NCI-H446 treated with DMSO at 0.1 percent for 48 hours (cell line): ENCODE measurements around the gene XIRP1.
A peak's percentile ranks its signal among the peaks of the same experiment; 100 is the strongest.

Experiments used
- DNase-seq: peaks from one replicate; lab custom pipeline; 2025; lab: John Stamatoyannopoulos, UW

Gene XIRP1

DNA sequence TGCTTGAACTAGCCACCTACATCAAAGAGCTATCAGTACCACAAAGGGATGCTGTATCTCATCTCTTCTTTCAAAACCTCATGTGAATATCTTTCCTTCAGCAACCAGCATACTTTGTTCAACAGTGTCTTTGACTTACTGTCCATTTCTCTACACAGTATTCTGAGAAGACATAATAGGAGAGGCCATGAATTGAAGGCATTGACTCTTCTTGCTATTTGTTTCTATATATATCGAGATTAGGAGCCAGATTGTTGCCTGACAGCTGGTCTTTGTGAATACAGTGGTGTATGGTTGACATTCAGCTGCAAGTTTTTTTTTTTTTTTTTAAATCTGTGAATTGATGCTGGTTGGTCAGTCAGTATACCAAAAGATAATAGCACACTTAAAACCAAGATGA is 26.9 kb downstream of the XIRP1 start:
- DNase-seq, result no peak

DNA sequence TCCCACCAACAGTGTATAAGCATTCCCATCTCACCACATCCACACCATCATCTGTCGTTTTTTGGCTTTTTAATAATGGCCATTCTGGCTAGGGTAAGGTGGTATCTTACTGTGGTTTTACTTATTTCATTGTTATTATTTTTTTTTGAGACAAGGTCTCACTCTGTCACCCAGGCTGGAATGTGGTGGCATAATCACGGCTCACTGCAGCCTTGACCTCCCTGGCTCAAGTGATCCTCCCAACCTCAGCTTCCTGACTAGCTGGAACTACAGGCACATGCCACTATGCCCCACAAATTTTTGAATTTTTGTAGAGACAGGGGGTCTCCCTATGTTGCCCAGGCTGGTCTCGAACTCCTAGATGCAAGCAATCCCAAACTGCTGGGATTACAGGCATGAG is 28.0 kb downstream of the XIRP1 start:
- DNase-seq, result no peak

DNA sequence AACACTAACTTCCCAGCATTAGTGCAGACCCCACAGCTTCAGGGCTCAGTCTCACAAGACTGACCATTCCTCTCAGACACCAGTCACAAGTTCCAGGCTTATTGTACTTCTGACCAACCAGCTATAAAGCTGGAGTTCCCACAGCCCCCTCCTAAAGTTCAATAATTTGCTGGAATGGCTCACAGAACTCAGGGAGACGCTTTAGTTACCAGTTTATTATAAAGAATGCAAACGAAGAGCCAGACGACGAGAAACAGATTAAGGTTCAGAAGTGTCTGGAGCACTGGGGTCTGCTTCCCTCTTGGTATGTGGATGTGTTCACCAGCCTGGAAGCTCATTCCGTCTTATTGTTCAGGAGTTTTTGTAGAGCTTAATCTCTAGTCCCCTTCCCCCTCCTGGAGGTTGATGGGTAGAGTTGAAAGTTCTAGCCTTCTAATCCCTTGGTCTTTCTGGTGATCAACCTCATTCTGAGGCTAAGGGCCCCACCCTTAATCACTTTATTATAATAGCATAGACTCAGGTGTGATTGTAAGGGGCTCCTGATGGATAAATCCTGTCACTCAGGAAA is 34.2 kb downstream of the XIRP1 start:
- DNase-seq, result no peak

DNA sequence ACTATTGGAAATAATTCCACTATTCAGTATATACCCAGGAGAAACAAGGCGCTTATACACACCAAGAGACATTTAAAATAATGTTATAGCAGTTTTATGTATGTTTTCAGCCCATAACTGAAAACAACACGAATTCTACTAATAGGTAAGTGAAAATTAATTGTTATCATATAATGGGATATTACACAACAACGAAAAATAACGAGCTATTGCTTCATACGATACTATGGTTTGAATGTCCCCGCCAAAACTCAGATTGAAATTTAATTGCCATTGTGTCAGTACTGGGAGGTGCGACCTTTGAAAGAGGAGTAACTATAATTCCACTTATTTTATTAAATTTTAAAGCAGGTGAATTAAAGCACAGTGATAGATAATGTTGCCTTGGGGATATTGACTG is 35.0 kb downstream of the XIRP1 start:
- no peak for DNase-seq

DNA sequence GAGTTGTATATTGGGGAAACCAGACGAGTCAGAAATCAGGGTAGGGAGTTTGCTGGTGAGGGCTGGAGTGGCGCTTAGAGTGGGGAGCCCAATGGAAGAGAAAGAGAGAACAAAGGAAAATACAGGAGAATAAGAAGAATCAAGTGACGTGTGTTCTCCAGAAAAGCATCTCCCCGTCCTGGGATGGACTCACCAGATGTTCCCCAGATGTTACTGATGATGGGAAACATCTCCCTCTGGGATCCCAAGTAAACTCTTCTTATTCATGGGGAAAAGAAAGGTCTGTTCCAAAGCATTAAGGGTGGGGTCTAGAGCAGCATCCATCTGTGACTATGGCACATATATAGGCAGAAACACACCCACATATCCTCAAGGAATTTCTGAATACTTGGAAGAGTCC is 36.0 kb downstream of the XIRP1 start:
- no peak for DNase-seq

DNA sequence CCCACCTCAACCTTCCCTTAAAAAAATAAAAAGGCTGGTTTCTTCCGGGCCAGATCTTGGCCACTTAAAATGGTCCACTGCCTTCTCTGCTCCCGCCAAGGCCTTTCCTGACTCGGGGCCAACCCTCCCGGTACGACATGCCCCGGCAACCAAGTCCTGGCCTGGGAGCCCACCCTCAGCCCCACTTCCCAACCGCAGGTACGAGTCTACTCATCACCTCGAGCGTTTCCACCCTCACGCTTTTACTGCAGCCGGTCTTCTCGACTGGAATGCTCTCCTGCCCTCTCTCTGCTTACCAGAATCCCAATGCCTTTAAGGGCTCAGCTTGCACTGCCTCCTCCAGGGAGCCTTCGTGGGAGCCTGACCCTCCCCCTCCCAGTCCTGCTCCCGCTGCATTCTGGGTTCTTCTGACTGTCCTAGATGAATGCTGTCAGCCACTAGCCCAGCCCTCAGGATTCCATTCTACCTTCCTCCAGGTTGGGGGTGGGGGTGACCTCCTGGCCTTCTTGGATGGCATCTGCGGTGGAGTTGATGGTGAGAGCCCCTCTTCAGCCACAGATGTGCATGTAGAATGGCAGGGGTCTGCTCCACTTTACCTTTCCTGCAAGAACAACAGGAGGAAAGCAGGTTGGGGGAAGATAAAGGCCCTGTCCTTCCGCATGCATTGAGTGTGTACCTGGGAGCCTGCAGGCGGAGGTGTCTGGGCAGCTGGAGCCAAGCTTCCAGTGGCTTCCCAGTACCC is 37.9 kb downstream of the XIRP1 start:
- no peak for DNase-seq

DNA sequence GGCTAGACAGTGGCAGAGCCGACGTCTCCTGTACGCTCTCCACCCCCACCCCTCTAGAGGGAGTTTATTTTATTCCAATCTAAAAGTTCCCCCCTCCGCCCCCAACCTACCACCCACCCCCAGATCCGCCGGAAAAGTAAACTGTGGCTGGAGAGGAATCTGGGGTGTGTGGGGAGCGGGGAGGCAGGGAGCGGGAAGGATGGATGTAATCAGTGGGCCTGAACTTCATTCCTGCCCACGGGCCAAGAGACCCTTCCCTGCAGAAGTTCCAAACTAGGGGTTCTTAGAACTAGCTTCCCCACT is 38.5 kb downstream of the XIRP1 start:
- DNase-seq, result no peak

DNA sequence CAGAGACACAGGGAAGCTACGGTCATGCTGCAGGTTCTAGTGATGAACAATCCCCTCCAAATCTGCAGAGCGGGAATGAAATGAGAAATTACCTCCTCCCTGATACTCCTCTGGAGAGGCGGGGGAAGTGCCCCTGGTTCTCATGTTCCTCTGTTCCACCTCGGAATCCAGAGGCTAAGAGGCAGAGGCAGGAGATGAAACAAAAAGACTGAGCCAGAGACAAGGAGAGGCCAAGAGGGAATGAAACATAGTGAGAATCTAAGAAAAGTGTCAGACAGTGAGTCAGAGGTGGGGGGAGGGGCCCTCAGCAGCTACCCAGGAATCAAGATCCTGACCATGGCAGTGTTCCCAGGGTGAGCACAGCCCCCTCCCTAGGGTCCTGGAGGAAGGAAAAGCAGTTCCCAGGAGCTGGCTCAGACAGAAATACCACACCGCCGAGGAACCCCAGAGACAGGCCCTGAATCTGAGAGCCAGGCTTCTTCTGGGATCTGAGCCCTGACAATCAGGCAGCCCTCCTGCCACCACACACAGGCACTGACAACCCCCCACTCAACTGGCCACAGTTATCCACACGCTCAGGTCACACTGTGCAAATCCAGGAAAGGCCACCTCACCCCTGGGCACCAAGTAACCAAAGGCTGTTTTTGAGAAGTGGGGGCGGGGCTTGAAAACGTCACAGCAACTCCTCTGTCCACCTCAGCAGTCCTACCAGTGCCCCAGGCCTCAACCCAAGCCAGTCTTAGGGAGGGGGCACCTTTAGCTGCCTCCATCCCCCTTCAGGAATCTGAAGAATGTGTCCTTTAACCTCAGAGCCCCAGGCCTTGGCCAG is 41.4 kb downstream of the XIRP1 start:
- peak; percentile 48 for DNase-seq

DNA sequence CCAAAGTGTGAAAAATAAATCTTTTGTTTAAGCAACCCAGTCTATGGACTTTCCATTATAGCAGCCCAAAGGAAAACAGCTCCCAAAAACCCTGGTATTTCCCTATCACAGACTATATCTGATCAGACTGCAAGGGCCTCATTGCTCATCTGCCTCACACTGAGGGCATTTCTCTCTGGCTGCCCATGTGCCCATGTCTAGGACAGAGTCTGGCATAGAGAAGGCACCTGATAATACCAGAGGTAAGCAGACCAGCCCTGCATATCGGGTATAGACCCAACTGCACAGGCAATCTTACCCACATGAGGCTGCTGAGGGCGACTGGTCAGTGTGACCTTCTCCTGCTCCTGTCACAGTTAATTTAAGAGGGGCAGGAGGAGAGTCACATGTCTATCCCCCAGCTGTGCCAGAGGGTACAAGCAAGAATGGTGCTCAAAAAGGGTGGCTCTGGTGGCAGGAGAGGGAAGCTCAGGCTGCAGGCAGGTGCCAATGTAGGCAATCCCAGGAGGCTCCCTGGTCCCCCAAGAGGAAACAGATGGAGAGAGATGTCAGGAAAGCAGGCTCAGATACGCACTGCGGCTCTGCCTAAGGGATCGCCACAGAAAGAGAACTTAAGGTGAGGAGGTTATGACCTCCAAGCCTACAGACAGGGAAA is 42.1 kb downstream of the XIRP1 start:
- no peak for DNase-seq

DNA sequence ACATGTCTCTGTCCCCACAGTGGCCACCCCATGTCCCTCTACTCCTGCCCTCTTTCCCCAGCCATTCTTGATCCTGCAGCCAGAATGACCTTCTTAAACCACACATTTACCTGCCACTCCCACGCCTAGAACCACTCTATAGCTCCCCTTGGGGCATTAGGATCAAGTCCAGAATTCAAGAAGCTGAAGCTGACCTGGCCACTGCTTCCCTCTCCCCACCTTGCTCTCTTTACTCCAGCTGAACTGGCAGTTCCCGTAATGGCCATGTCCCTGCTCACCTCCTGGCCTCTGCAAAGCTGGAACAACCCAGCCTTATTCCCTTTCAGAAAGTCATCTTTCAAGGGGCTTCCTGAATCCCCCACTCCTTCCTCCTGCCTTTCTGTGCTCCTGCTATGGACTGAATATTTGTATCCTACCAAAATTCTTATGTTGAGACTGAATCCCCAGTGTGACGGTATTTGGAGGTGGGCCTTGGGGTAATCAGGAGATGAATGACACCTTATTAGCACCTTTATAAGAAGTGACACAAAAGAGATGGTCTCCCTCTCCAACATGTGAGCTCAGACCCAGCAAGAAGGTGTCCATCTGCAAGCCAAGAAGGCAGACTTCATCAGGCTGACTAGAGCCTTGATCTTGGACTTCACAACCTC is 42.8 kb downstream of the XIRP1 start:
- DNase-seq, result no peak

DNA sequence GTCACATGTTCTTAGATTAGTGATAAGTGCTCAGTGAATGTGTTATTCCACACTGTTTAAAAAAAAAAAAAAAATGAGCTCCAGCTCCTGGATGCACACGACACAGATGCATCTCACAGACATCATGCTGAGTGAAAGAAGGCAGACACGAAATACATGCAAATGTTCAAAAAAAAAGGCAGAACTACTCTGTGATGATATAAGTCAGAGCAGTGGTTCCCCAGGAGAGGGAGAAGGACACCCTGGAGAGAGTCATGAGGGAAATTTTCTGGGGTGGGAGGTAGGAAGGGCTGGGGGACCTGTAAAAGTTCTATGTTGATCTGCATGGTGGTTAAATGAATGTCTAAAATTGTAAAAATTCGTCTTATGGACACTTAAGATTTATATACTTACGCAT is 43.3 kb downstream of the XIRP1 start:
- no peak for DNase-seq

DNA sequence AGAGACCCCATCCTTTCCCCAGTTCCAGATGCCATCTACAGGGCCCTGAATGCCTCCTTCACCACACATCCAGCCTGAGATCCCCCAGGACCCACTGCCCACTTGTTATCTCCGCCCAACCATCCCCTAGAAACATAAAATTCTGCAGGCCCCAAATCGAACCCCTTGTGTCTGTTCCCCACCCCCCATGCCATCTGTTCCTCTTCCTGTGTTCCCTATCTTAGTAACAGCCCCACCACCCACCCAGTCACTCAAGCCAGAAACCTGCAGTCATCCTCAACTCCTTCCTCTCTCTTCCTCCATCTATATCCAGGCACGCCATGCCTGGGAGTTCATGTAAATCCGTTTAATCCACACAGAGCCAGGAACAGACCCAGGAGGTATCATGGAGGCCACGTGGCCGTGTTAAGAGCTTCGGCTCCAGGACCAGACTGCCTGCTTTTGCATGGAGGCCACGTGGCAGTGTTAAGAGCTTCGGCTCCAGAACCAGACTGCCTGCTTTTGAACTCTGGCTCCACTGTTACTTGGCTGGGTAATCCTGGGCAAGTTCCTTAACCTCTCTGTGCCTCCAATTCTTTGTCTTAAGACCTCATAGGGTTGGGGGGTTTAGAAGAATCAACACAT is 43.8 kb downstream of the XIRP1 start:
- DNase-seq, result no peak

DNA sequence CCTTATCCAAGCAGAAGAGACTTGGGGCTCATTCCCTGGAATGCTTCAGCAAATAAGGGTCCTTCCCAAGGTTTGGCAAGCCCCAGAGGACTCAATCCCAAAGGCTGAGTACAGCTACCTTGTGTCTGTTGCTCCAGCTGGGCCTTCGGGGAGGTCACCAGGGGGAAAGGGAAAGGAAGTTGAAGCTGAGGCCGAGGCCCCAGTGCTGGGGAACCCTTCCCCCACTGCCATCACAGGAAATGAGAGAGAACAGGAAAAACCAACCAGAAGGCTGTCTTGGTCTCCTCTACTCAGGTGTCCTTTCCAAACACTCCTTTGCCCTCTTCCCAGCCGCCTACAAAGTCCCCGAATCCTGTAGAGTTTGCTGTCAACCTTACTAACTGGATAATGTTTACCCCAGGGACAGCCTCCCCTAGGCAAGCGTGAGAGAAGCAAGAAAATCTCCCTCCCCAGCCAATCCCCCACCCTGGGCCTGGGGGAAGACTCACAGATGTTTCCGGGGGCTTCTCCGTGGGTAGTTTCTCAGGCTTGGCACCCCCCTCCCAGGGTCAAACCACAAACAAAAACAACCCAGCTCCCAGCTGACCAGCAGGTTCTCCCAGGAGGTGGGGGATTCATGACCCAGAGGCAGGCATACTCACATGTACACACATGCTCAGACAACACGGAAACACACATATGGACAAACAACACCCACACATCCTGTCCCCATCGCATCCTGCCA is 44.5 kb downstream of the XIRP1 start:
- no peak for DNase-seq

DNA sequence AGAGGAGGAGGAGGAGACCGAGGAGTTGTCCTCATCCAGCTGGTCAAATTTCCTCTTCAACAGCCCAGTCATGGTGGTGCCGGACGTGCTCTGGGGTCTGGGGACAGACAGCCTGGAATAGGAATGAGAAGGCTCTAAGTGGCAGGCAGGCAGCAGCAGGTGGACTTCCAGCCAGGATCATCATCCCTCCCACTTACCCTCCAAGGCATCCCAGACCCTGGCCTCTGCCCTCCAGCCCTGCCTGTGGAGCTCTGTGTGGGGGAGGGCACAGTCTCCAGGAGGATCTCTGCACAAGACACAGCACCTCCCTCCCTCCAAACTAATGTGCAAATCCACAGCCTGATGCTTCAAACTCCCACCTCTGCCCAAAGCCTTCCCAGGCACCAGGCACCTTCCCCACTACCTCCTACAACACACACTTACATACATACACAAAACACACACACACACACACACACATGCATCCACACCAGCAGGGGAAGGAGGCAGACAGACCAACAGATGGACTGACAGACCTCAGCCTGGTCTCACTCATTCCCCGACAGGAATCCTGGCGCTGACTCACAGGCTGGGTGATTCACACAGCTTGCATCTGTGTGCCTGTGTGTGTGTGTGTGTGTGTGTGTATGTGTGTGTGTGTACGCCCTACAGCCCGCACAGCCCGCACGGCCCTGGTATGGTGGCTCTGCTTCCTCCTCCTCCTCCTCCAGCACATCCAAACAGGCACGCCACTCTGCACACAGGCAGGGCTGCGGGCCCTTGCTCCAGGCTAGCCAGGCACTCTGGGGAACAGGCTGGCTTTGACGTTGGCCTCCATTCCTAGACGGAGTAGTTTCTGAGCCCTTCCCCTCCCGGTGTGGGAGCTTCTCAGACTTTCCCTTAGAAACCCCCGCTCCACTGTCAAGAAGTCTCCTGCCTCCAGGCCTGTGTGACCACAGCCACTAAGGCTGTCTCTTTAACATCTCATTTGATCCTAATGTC is 45.5 kb downstream of the XIRP1 start:
- DNase-seq, result peak; percentile 76

DNA sequence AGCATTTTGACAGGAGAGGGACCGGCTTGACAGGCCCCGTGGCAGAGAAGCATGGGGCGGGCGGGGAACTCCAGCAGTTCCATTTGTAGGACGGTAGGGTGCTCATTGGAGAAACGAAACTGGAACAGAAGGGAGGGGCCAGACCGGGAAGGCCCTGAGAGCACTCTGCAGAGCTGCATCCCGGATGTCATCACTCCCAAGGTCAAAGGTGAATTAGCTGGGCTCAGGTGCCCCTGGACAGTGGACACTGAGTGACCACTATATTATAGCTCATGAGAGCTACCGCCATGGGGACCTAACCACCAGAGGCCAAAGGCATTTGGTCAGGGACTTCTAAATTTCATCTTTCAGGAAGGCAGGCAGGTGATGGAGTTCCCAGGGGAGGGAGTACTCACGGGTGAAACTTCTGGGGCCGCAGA is 46.3 kb downstream of the XIRP1 start:
- DNase-seq, result no peak

DNA sequence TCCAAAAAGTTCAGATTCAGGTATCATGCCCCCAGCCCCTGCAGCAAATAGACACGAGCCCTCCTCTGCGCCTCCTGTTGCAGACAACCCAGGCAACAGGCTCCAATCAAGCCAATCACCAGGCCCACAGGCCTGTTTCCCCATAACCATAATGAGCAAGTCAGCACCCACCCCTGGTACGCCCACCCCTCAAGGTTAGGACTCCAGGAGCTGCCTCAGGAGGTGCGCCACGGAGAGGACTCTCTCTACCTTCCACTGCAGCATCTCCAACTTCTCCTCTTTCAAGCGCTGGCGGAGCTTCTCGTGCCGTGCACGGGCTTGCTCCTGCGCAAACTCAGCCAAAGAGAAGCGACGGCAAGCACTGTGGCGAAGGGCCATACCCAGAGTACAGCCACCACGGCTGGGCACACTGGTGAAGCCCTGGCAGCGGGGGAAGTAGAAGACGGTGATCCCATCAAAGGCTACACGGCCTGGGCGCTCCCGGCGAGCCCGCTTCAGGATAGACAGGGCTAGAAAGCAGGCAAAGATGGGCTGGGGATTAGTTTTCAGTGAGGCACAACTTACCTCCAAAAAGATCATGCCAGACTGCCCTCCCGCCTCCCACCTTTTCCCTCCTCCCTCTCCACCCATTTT is 47.5 kb downstream of the XIRP1 start:
- no peak for DNase-seq

DNA sequence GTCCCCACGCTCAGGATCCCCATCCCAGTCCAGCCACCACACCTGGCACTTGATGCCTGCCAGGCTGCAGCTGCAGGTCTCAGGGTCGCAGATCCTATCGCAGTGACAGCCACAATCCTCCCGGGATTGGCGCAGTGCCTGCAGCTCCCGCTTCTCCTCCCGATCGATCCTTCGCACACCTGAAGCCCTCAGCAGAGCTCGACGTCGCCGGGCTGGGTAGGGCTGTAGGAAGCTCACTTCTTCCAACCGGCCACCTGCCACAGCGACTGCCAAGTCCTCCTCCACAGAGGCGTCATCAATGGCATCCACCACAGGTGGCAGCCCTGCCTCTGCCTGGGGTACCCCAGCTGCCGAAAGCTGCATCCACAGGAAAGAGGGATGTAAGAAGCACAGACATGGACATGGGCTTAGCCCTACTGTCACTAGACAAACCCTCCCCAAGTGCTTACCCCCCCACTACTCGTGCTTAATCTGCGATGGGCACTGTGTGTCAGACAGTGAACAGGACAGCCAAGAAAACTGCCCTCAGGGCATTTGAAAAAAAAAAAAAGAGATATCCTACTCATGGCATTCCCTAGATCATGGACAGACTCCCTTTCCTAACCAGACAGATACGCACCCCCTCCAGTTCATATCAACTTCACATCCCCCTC is 48.2 kb downstream of the XIRP1 start:
- DNase-seq, result no peak

DNA sequence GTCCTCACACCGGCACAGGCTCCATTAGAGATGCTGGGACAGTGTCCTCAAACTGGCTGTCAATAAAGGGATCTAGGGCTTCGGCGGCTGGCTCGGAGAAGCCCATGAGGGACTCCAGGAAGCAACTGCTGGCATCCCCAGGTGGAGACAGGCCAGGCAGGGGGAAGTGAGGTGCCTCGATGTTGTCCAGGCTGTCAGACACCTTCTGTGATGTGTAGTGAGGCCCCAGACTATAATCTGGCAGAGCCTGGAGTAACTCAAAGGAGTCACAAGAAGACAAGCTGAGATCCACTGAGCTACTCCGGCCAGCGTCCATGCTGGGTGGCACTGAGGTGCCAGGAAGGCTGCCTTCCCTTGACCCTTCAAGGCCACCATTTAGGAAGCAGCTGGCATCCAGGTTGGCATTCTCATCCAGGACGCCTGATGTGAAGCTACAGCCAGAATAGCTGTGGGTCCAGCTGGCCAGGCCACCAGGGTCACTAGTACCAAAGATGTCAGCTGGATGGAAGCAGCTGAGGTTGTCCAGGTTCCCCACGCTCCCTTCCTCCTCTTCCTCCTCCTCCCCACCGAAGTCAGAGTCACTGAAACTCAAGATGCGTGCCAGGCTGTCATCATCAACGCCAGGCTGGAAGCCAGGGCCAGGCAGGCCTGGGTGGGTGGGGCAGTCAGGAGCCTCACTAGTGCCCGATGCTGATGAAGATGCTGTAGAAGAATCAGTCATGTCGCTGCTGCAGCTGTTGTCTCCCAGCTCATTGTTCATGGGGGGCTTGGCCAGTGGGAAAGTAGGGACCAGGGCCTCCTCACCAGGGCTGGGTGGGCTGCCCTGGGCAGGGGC is 49.1 kb downstream of the XIRP1 start:
- DNase-seq, result no peak
